SK-N-SH (cell line): Measurements from ENCODE around the gene MSH5. TPM values are rescaled to one million over a fixed set of nuclear protein-coding genes. Genes with fewer than 3 reads are reported as not detected.

Experiments used
- CTCF ChIA-PET: fragments of 300-600, 350-600 bp; formaldehyde crosslinking; extraction: SDS; loops from one replicate; lab custom pipeline; 2021; lab: Yijun Ruan, JAX
- POLR2A ChIA-PET: fragments of 350-600 bp; sonication (Branson Sonifier 250); formaldehyde crosslinking; extraction: SDS; loops from one replicate; lab custom pipeline; 2020; ENCODE audit warnings: antibody characterized with exemption, inconsistent platforms; lab: Yijun Ruan, JAX
- DNase-seq: peaks from one replicate; pipeline ENCODE4 v3.0.0; 2012
- H2AFZ ChIP-seq: fragments of 200-600 bp; sonication (generic); 2 replicates; pipeline ENCODE4 v1.8.1; 2016; ENCODE audit warnings: antibody characterized with exemption, mild to moderate bottlenecking, low read depth
- H3F3A ChIP-seq: fragments of 200-600 bp; sonication (generic); replicated peaks from 2 replicates; pipeline ENCODE3; 2016; ENCODE audit warnings: antibody characterized with exemption, mild to moderate bottlenecking; ENCODE audit not compliant: insufficient read depth
- H3K27ac ChIP-seq, 2 experiments: fragments of 200-500 bp in 1 of 2; fragments of 200-600 bp in 1 of 2; sonication (Bioruptor generic) in 1 of 2; sonication (generic), shearing (Covaris generic) in 1 of 2; 2 replicates each; pipeline versions ENCODE4 v1.5.1 to v1.6.1; 2014 to 2016; ENCODE audit warnings: low read depth in 2 of 2, inconsistent platforms in 1 of 2, low read length in 1 of 2, mild to moderate bottlenecking in 1 of 2, mixed read lengths in 1 of 2
- H3K27me3 ChIP-seq: fragments of 200-600 bp; sonication (generic), shearing (Covaris generic); 2 replicates; pipeline ENCODE4 v1.6.1; 2016; ENCODE audit warnings: mixed run types; ENCODE audit not compliant: insufficient read depth
- H3K36me3 ChIP-seq, 2 experiments: fragments of 200-500 bp in 1 of 2; fragments of 200-600 bp in 1 of 2; sonication (Bioruptor generic) in 1 of 2; sonication (generic) in 1 of 2; replicated peaks in 1 of 2; 2 replicates each; pipeline versions ENCODE3 to v1.5.1; 2014 to 2016; ENCODE audit warnings: low read length in 1 of 2, mild to moderate bottlenecking in 1 of 2; ENCODE audit not compliant: insufficient read depth in 2 of 2, control insufficient read depth in 1 of 2
- H3K4me1 ChIP-seq, 2 experiments: fragments of 200-500 bp in 1 of 2; fragments of 200-600 bp in 1 of 2; sonication (Bioruptor generic) in 1 of 2; sonication (generic), shearing (Covaris generic) in 1 of 2; 2 replicates each; pipeline versions ENCODE4 v1.5.1 to v1.6.1; 2014 to 2016; ENCODE audit warnings: low read depth in 1 of 2, low read length in 1 of 2, mixed run types in 1 of 2; ENCODE audit not compliant: insufficient read depth in 2 of 2, control insufficient read depth in 1 of 2
- H3K4me2 ChIP-seq: fragments of 200-600 bp; sonication (generic), shearing (Covaris generic); 2 replicates; pipeline ENCODE4 v1.6.1; 2017; ENCODE audit warnings: mixed run types
- H3K4me3 ChIP-seq, 2 experiments: fragments of 200-500 bp in 1 of 2; fragments of 200-600 bp in 1 of 2; sonication (Bioruptor generic) in 1 of 2; sonication (generic), shearing (Covaris generic) in 1 of 2; 2 replicates each; pipeline versions ENCODE4 v1.5.1 to v1.8.1; 2014 to 2016; ENCODE audit warnings: low read depth in 2 of 2, inconsistent platforms in 1 of 2, low read length in 1 of 2, mild to moderate bottlenecking in 1 of 2, mixed read lengths in 1 of 2, moderate library complexity in 1 of 2
- H3K79me2 ChIP-seq: fragments of 200-600 bp; sonication (generic); 2 replicates; pipeline ENCODE4 v1.8.1; 2017; ENCODE audit warnings: mild to moderate bottlenecking; ENCODE audit not compliant: insufficient read depth
- H3K9ac ChIP-seq: fragments of 200-600 bp; sonication (generic); 2 replicates; pipeline ENCODE4 v1.6.1; 2017; ENCODE audit warnings: mixed run types
- H3K9me2 ChIP-seq: fragments of 200-600 bp; sonication (generic); 2 replicates; pipeline ENCODE4 v1.6.1; 2017; ENCODE audit warnings: mixed run types
- H3K9me3 ChIP-seq: fragments of 200-600 bp; sonication (generic); 2 replicates; pipeline ENCODE4 v1.6.1; 2017; ENCODE audit warnings: mixed run types, mild to moderate bottlenecking, moderate library complexity
- H4K20me1 ChIP-seq: fragments of 200-600 bp; sonication (generic); 2 replicates; pipeline ENCODE4 v1.6.1; 2017; ENCODE audit warnings: mild to moderate bottlenecking, mixed run types; ENCODE audit not compliant: insufficient read depth
- CHD2 ChIP-seq: fragments of 150-350 bp; IDR thresholded peaks from 2 replicates; pipeline ENCODE4 v1.6.1; 2018; ENCODE audit warnings: low read length; ENCODE audit not compliant: partially characterized antibody
- ELF1 ChIP-seq: IDR thresholded peaks from 2 replicates; pipeline ENCODE4 v1.4.0; 2012
- EP300 ChIP-seq, 2 experiments: IDR thresholded peaks; 2 replicates each; pipeline versions ENCODE4 v1.4.0 to v1.6.1; 2012; ENCODE audit warnings: borderline replicate concordance in 1 of 2, low read depth in 1 of 2, low read length in 1 of 2
- FOSL2 ChIP-seq: IDR thresholded peaks from 2 replicates; pipeline ENCODE4 v1.4.0; 2012; ENCODE audit warnings: low read depth, mild to moderate bottlenecking, moderate library complexity, borderline replicate concordance
- FOXM1 ChIP-seq: IDR thresholded peaks from 2 replicates; pipeline ENCODE4 v1.4.0; 2012; ENCODE audit warnings: low read depth, mild to moderate bottlenecking
- GABPA ChIP-seq: IDR thresholded peaks from 2 replicates; pipeline ENCODE4 v1.4.0; 2012; ENCODE audit warnings: low read depth, mild to moderate bottlenecking
- MAX ChIP-seq: IDR thresholded peaks from 2 replicates; pipeline ENCODE4 v1.4.0; 2012; ENCODE audit warnings: low read depth
- MEF2A ChIP-seq: IDR thresholded peaks from 2 replicates; pipeline ENCODE4 v1.4.0; 2012; ENCODE audit warnings: low read depth, borderline replicate concordance
- MXI1 ChIP-seq: IDR thresholded peaks from 2 replicates; pipeline ENCODE4 v1.6.1; 2012; ENCODE audit warnings: mild to moderate bottlenecking, low read depth, low read length, improper control_type of control experiment
- NFIC ChIP-seq: IDR thresholded peaks from 2 replicates; pipeline ENCODE4 v1.4.0; 2012; ENCODE audit warnings: borderline replicate concordance
- NRF1 ChIP-seq: IDR thresholded peaks from 2 replicates; pipeline ENCODE4 v1.6.1; 2012; ENCODE audit warnings: low read depth, mild to moderate bottlenecking, low read length
- RCOR1 ChIP-seq: fragments of 150-350 bp; IDR thresholded peaks from 2 replicates; pipeline ENCODE4 v1.6.1; 2017; ENCODE audit warnings: antibody characterized with exemption, low read length
- RFX5 ChIP-seq: IDR thresholded peaks from 2 replicates; pipeline ENCODE4 v1.6.1; 2012; ENCODE audit warnings: mild to moderate bottlenecking, improper control_type of control experiment, low read length
- RXRA ChIP-seq: IDR thresholded peaks from 2 replicates; pipeline ENCODE4 v1.4.0; 2012; ENCODE audit warnings: low read depth, mild to moderate bottlenecking, borderline replicate concordance
- SIN3A ChIP-seq: IDR thresholded peaks from 2 replicates; pipeline ENCODE4 v1.6.1; 2012; ENCODE audit warnings: low read depth, mild to moderate bottlenecking, low read length, moderate library complexity, borderline replicate concordance
- TAF1 ChIP-seq: IDR thresholded peaks from 2 replicates; pipeline ENCODE4 v1.6.1; 2012; ENCODE audit warnings: low read depth, mild to moderate bottlenecking, low read length, moderate library complexity, borderline replicate concordance
- TEAD4 ChIP-seq: IDR thresholded peaks from 2 replicates; pipeline ENCODE4 v1.4.0; 2012; ENCODE audit warnings: mild to moderate bottlenecking, borderline replicate concordance; ENCODE audit not compliant: insufficient read depth
- USF1 ChIP-seq: IDR thresholded peaks from 2 replicates; pipeline ENCODE4 v1.4.0; 2012; ENCODE audit warnings: low read depth, borderline replicate concordance
- WGBS: methylation state at CpG from one replicate; pipeline ENCODE4 v1.1.6; 2017; ENCODE audit warnings: low lambda C conversion rate; 5-methylcytosine and 5-hydroxymethylcytosine counted together
- polyA plus RNA-seq, 3 experiments: library from polyadenylated mRNA; depleted of rRNA; stranded (reverse); fragments of >200 nt; gene quantifications; 2 replicates each; pipeline ENCODE4 v1.2.3, GENCODE V29; 2012
- TF ChIP-seq, protein P1 (sequence below): fragments of 150-350 bp; IDR thresholded peaks from 2 replicates; pipeline ENCODE4 v1.6.1; 2017; ENCODE audit warnings: antibody characterized with exemption, low read length, low read depth, borderline replicate concordance
- TF ChIP-seq, protein P2 (sequence below): IDR thresholded peaks from 2 replicates; pipeline ENCODE4 v1.4.0; 2012; ENCODE audit warnings: low read depth, borderline replicate concordance
- TF ChIP-seq, protein P3 (sequence below): IDR thresholded peaks from 2 replicates; pipeline ENCODE4 v1.6.1; 2012; ENCODE audit warnings: mild to moderate bottlenecking, low read depth, low read length, moderate library complexity

Gene MSH5
- polyA plus RNA-seq, 1 of the 3 experiments (the other 2 are of a cell fraction), result 16.0 TPM

- TF ChIP-seq RFX5 (no peak), RXRA (0 out of 2 replicates have a peak, but pooled peaks have one; percentile 20), NRF1 (no peak), SIN3A (no peak; the same call in 1 of the 2 replicates)
- TF ChIP-seq, all 33 proteins: peak for 9
Observed at GRCh38 chr6:31729515-31729978, 10.3 kb upstream of the MSH5 start (continued).

- ChIA-PET POLR2A (interaction anchor here (0.7 to 2.0 kb wide), 13 partner anchors 11 to 183 kb away, joined by 3 to 10 read pairs (median 4); partner anchors contain the start of genes ABHD16A, ATP6V1G2, HSPA1B and LSM2), CTCF (interaction anchor here (0.6 to 7.3 kb wide), 41 partner anchors 9 to 229 kb away, joined by 3 to 45 read pairs (median 4); partner anchors contain the start of genes ABHD16A, ATP6V1G2, EHMT2 and GPANK1)
- Histone ChIP-seq H2AFZ (peak overlapping the region; percentile 67), H3K4me1 (peaks cover 21 to 24% of the 10 kb centered on the region in 2 experiments; a peak in 2 of 4 replicates), H3K4me3 (peak overlapping the region; percentile 90 to 93), H3K9me3 (no peaks in the 10 kb centered on the region), H3K4me2 (peak overlapping the region; percentile 98), H3F3A (peaks cover 51% of the 10 kb centered on the region), H3K9ac (peak overlapping the region; percentile 98), H3K79me2 (peaks cover 51% of the 10 kb centered on the region), H3K27me3 (no peaks in the 10 kb centered on the region), H4K20me1 (peaks cover 27% of the 10 kb centered on the region), H3K9me2 (no peaks in the 10 kb centered on the region), H3K27ac (peak overlapping the region; percentile 94), H3K36me3 (peaks cover 52 to 60% of the 10 kb centered on the region in 2 experiments)
- DNase-seq, result peak; percentile 96
- 8% methylated on average over 21 of the region's 46 CpGs for WGBS
- no peak for TF ChIP-seq MEF2A
- no peak for TF ChIP-seq USF1
- TF ChIP-seq FOSL2, result 0 out of 2 replicates have a peak, but pooled peaks have one; percentile 19
- 0 out of 4 replicates have a peak, but pooled peaks of 1 of the 2 experiments have one; percentile 38 for TF ChIP-seq EP300 (IDR thresholded peaks at IDR 0.05; ENCODE audit: borderline replicate concordance in 1 of 2, low read depth in 1 of 2, low read length in 1 of 2)
- 0 out of 2 replicates have a peak, but pooled peaks have one; percentile 50 for TF ChIP-seq TAF1
- TF ChIP-seq ELF1, result peak; percentile 61
- no peak; the same call in 1 of the 2 replicates for TF ChIP-seq TEAD4
- peak; percentile 61; the same call in 1 of the 2 replicates for TF ChIP-seq SIN3A
- TF ChIP-seq MAX, result 0 out of 2 replicates have a peak, but pooled peaks have one; percentile 41
- peak; percentile 55 for TF ChIP-seq MXI1
- TF ChIP-seq GABPA, result 0 out of 2 replicates have a peak, but pooled peaks have one; percentile 10
- TF ChIP-seq, protein P1, sequence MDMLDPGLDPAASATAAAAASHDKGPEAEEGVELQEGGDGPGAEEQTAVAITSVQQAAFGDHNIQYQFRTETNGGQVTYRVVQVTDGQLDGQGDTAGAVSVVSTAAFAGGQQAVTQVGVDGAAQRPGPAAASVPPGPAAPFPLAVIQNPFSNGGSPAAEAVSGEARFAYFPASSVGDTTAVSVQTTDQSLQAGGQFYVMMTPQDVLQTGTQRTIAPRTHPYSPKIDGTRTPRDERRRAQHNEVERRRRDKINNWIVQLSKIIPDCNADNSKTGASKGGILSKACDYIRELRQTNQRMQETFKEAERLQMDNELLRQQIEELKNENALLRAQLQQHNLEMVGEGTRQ, result no peak
- no peak for TF ChIP-seq FOXM1
- TF ChIP-seq, protein P2, sequence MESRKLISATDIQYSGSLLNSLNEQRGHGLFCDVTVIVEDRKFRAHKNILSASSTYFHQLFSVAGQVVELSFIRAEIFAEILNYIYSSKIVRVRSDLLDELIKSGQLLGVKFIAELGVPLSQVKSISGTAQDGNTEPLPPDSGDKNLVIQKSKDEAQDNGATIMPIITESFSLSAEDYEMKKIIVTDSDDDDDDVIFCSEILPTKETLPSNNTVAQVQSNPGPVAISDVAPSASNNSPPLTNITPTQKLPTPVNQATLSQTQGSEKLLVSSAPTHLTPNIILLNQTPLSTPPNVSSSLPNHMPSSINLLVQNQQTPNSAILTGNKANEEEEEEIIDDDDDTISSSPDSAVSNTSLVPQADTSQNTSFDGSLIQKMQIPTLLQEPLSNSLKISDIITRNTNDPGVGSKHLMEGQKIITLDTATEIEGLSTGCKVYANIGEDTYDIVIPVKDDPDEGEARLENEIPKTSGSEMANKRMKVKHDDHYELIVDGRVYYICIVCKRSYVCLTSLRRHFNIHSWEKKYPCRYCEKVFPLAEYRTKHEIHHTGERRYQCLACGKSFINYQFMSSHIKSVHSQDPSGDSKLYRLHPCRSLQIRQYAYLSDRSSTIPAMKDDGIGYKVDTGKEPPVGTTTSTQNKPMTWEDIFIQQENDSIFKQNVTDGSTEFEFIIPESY, result peak; percentile 61; the same call in 1 of the 2 replicates
- no peak for TF ChIP-seq NFIC
- TF ChIP-seq CHD2, result no peak
- TF ChIP-seq RCOR1, result no peak
- TF ChIP-seq, protein P3, sequence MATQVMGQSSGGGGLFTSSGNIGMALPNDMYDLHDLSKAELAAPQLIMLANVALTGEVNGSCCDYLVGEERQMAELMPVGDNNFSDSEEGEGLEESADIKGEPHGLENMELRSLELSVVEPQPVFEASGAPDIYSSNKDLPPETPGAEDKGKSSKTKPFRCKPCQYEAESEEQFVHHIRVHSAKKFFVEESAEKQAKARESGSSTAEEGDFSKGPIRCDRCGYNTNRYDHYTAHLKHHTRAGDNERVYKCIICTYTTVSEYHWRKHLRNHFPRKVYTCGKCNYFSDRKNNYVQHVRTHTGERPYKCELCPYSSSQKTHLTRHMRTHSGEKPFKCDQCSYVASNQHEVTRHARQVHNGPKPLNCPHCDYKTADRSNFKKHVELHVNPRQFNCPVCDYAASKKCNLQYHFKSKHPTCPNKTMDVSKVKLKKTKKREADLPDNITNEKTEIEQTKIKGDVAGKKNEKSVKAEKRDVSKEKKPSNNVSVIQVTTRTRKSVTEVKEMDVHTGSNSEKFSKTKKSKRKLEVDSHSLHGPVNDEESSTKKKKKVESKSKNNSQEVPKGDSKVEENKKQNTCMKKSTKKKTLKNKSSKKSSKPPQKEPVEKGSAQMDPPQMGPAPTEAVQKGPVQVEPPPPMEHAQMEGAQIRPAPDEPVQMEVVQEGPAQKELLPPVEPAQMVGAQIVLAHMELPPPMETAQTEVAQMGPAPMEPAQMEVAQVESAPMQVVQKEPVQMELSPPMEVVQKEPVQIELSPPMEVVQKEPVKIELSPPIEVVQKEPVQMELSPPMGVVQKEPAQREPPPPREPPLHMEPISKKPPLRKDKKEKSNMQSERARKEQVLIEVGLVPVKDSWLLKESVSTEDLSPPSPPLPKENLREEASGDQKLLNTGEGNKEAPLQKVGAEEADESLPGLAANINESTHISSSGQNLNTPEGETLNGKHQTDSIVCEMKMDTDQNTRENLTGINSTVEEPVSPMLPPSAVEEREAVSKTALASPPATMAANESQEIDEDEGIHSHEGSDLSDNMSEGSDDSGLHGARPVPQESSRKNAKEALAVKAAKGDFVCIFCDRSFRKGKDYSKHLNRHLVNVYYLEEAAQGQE, result no peak
- TF ChIP-seq NRF1, result peak; percentile 49
- TF ChIP-seq RFX5, result no peak
Observed at GRCh38 chr6:31729979-31730630, 9.7 kb upstream of the MSH5 start.
